Lower leg skin (tissue), 3 donors: Measurements from ENCODE around the gene SNRPB2.

ENCODE experiments used
- CTCF ChIP-seq, 3 donors: fragments of 450-650 bp; IDR thresholded peaks; one replicate each; pipeline ENCODE4 v1.5.1; 2016; ENCODE audit warnings: antibody characterized with exemption in 3 of 3, mild to moderate bottlenecking in 3 of 3, moderate library complexity in 2 of 3
- POLR2A ChIP-seq, 2 donors: fragments of 450-650 bp; IDR thresholded peaks; one replicate each; pipeline ENCODE4 v1.6.1; 2016 to 2017; ENCODE audit warnings: antibody characterized with exemption in 2 of 2, mild to moderate bottlenecking in 1 of 2, moderate library complexity in 1 of 2

DNA sequence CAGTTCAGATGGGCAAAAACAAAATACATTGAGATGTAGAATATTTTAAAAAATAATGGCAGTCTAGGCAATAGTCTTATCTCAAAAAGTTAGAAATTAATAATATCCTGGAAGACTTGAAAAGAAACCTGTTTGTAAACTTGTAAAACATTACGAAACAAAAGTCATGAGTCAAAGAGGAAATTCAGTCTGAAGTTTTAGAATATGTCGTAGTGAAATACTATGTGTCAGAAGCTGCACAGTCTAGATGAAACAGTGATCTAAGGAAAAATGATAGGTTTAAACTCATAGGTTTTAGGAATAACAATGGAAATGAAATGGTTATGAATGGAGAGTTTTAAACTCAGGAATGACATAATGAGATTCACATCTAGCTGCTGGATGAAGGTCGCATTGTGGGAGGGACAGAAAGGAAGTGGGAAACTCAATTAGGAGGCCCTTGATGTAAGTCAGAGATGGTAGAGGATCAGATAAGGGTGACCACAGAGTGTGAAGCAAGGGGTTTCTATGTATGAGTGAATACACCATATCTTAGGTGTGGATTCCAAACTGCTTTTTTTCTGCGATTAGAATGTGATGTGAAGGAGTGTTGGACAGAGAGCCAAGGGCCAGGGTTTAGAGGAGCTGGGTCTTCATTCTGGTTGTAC, 2.8 kb downstream of the SNRPB2 start:
- TF ChIP-seq CTCF (IDR thresholded peaks at IDR 0.05): no peak
- TF ChIP-seq POLR2A (IDR thresholded peaks at IDR 0.05): no peak
